Psoas muscle (tissue), 8 donors: Measurements from ENCODE around the gene TWIST1. TPM values are rescaled to one million over a fixed set of nuclear protein-coding genes. Genes with fewer than 3 reads are reported as not detected.
A peak's percentile ranks its signal among the peaks of the same experiment; 100 is the strongest.

Experiments
- ATAC-seq, 4 donors: fragments of 200-7000 bp; cut with Tn5 transposase; one replicate each; pipeline ENCODE4 v1.9.1; 2020; ENCODE audit warnings: moderate library complexity in 3 of 4, mild to moderate bottlenecking in 2 of 4
- DNase-seq, 2 donors: peaks; one replicate each; pipeline ENCODE4 v3.0.0-alpha.2; 2020
- H3K27ac ChIP-seq: fragments of 200-600 bp; one replicate; pipeline ENCODE4 v1.8.0; 2022
- H3K27me3 ChIP-seq, 3 donors: fragments of 200-600 bp in 1 of 3; one replicate each; pipeline versions ENCODE4 v1.6.1 to v1.8.0; 2013 to 2022; ENCODE audit warnings: low read length in 2 of 3, mild to moderate bottlenecking in 2 of 3, moderate library complexity in 1 of 3; ENCODE audit not compliant: insufficient read depth in 3 of 3
- H3K36me3 ChIP-seq, 2 donors: fragments of 200-600 bp in 1 of 2; one replicate each; pipeline versions ENCODE4 v1.6.1 to v1.8.0; 2013 to 2022; ENCODE audit warnings: low read depth in 1 of 2, mild to moderate bottlenecking in 1 of 2, moderate library complexity in 1 of 2; ENCODE audit not compliant: insufficient read depth in 1 of 2
- H3K4me1 ChIP-seq: fragments of 200-600 bp; one replicate; pipeline ENCODE4 v1.8.0; 2022
- H3K4me3 ChIP-seq: fragments of 200-600 bp; one replicate; pipeline ENCODE4 v1.8.0; 2022; ENCODE audit warnings: mild to moderate bottlenecking
- H3K9me3 ChIP-seq: fragments of 200-600 bp; one replicate; pipeline ENCODE4 v1.8.0; 2022
- WGBS, 3 donors: extraction: QIAGEN DNeasy Blood & Tissue Kit; methylation state at CpG; one replicate each; pipeline versions ENCODE4 v1.1.6 to v1.1.7; 2013; 5-methylcytosine and 5-hydroxymethylcytosine counted together
- intact Hi-C, 2 donors: fragments of 100-400 bp; cut with DNase I; formaldehyde crosslinking; loops; one replicate each; pipeline versions ENCODE4 v1.11.0 to v1.14.2; 2022
- polyA plus RNA-seq, 3 donors: library from polyadenylated mRNA; stranded (reverse); fragments of 200-250 nt; gene quantifications; one replicate each; pipeline ENCODE4 v1.2.3, GENCODE V29; 2013
- total RNA-seq, 4 donors: library from RNA; stranded (reverse); fragmentation: NEBNext Ultra II Directional in 2 of 4; extraction: Animal tissue kit (Norgen Biotek cat#: 25700) in 2 of 4; gene quantifications; one replicate each; pipeline versions ENCODE4 v1.2.1 to v1.2.4, GENCODE V29; 2021 to 2023
- TF ChIP-seq, protein P1 (sequence below): fragments of 200-600 bp; IDR thresholded peaks from one replicate; pipeline ENCODE4 v1.8.0; 2022; ENCODE audit warnings: antibody characterized with exemption
- donor health status: healthy with polysubstance abuse.
- donor health status: DM: no; HTN: no; CAD: no; lungs with moderate emphysema.
- donor health status: Bipolar disorder and iron deficiency.
- donor health status: healthy.
- donor health status: DM: yes; HTN: yes; CAD: no.
- donor health status: DM: no; HTN: no; CAD: no.
- donor health status: DM: no; HTN: no; CAD: no.
- donor health status: DM: yes; HTN: yes; CAD: no.

TWIST1 gene
- total and polyA plus RNA-seq, 7 donors, result 0.20 to 1.1 (median 0.39) TPM; not detected in 1

GRCh38 chr7:19107356-19108146 is 9.9 kb downstream of the TWIST1 start:
- intact Hi-C loops, result no loop called here
- Histone ChIP-seq H3K36me3 (no peaks in the 10 kb centered on the region), H3K27ac (no peak overlapping the region), H3K4me3 (peak overlapping the region; percentile 50), H3K4me1 (peaks cover 6% of the 10 kb centered on the region), H3K9me3 (no peaks in the 10 kb centered on the region), H3K27me3 (peaks cover 10 to 88% (median 29%) of the 10 kb centered on the region in 3 donors)
- 1% methylated on average over 48 of the region's 48 CpGs for WGBS, 3 donors
- peak in 1 of 2 donors; percentile 13 for DNase-seq
- ATAC-seq, result peak in 1 of 4 donors; percentile 27
- TF ChIP-seq, protein P1, sequence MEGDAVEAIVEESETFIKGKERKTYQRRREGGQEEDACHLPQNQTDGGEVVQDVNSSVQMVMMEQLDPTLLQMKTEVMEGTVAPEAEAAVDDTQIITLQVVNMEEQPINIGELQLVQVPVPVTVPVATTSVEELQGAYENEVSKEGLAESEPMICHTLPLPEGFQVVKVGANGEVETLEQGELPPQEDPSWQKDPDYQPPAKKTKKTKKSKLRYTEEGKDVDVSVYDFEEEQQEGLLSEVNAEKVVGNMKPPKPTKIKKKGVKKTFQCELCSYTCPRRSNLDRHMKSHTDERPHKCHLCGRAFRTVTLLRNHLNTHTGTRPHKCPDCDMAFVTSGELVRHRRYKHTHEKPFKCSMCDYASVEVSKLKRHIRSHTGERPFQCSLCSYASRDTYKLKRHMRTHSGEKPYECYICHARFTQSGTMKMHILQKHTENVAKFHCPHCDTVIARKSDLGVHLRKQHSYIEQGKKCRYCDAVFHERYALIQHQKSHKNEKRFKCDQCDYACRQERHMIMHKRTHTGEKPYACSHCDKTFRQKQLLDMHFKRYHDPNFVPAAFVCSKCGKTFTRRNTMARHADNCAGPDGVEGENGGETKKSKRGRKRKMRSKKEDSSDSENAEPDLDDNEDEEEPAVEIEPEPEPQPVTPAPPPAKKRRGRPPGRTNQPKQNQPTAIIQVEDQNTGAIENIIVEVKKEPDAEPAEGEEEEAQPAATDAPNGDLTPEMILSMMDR, result no peak

DNA sequence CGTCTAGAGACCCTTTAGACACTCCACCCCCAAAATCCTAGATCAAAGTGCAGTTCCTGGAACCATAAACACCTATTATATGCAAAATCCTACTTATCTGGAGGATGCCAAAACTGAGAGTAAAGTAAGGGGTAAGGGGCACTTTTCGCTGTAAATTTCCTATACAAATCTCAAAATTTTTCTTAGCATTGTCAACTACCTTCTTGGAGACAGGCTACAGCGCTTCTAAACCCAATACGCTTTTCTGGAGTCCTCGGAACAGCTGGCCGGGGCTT is 10.4 kb downstream of the TWIST1 start:
- Histone ChIP-seq H3K9me3 (no peaks in the 10 kb centered on the region), H3K27ac (no peak overlapping the region), H3K4me1 (peaks cover 6% of the 10 kb centered on the region), H3K36me3 (no peaks in the 10 kb centered on the region), H3K27me3 (peaks cover 13 to 86% (median 27%) of the 10 kb centered on the region in 3 donors), H3K4me3 (peak overlapping the region; percentile 50)
- intact Hi-C loops, result no loop called here
- 1 to 3% (median 3%) methylated on average over 6 of the region's 6 CpGs for WGBS, 3 donors
- TF ChIP-seq, protein P1, result no peak
- ATAC-seq, result no peak
- DNase-seq, result no peak

- H3K4me1 ChIP-seq, result peaks cover 6% of the 10 kb centered on the region
- 1 to 4% (median 3%) methylated on average over 48 to 49 of the region's 49 CpGs for WGBS, 3 donors
- H3K9me3 ChIP-seq, result no peaks in the 10 kb centered on the region
- H3K27me3 ChIP-seq, result peaks cover 13 to 84% (median 27%) of the 10 kb centered on the region in 3 donors
- peak overlapping the region; percentile 50 for H3K4me3 ChIP-seq
- no peaks in the 10 kb centered on the region for H3K36me3 ChIP-seq
- no peak for DNase-seq
- intact Hi-C loops, result no loop called here
- ATAC-seq, result no peak
- no peak overlapping the region for H3K27ac ChIP-seq
- TF ChIP-seq, protein P1, result no peak
These were observed 11.0 kb downstream of the TWIST1 start for GRCh38 chr7:19106241-19107080.

GRCh38 chr7:19105546-19105945 is 11.9 kb downstream of the TWIST1 start:
- Histone ChIP-seq H3K9me3 (no peaks in the 10 kb centered on the region), H3K27me3 (peaks cover 10 to 75% (median 25%) of the 10 kb centered on the region in 3 donors), H3K4me3 (no peak overlapping the region), H3K27ac (no peak overlapping the region), H3K36me3 (no peaks in the 10 kb centered on the region), H3K4me1 (peaks cover 6% of the 10 kb centered on the region)
- WGBS, 3 donors, result 35 to 40% (median 39%) methylated on average over 4 of the region's 4 CpGs
- ATAC-seq (no peak), DNase-seq (no peak)
- intact Hi-C loops, result no loop called here
- TF ChIP-seq, protein P1, result no peak
